HepG2 (cell line): Measurements from ENCODE around the gene CCT4. TPM values are rescaled to one million over a fixed set of nuclear protein-coding genes. Genes with fewer than 3 reads are reported as not detected.

Source experiments
- CSRNP2 ChIP-seq: sonication (generic); formaldehyde crosslinking; conservative IDR thresholded peaks from 2 replicates; pipeline ENCODE4 v1.8.0; 2022; ENCODE audit warnings: low read depth, missing genetic modification reagents
- ESRRA ChIP-seq: sonication (generic); formaldehyde crosslinking; IDR thresholded peaks from 2 replicates; pipeline ENCODE4 v1.5.1; 2020; ENCODE audit warnings: mild to moderate bottlenecking, low read depth, missing genetic modification reagents
- FOXK1 ChIP-seq: sonication (generic); formaldehyde crosslinking; IDR thresholded peaks from 2 replicates; pipeline ENCODE4 v1.4.0; 2020; ENCODE audit warnings: low read depth, missing genetic modification reagents, borderline replicate concordance
- PHB2 ChIP-seq: fragments of 450-650 bp; IDR thresholded peaks from 2 replicates; pipeline ENCODE4 v1.6.1; 2018; ENCODE audit not compliant: partially characterized antibody
- PITX1 ChIP-seq: sonication (generic); formaldehyde crosslinking; IDR thresholded peaks from 2 replicates; pipeline ENCODE4 v1.5.1; 2020; ENCODE audit warnings: mild to moderate bottlenecking, missing genetic modification reagents
- POLR2AphosphoS2 ChIP-seq: IDR thresholded peaks from 2 replicates; pipeline ENCODE4 v1.6.1; 2011; ENCODE audit warnings: low read depth, low read length, improper control_type of control experiment
- PRDM15 ChIP-seq: sonication (generic); formaldehyde crosslinking; IDR thresholded peaks from 2 replicates; pipeline ENCODE4 v1.4.0; 2020; ENCODE audit warnings: missing genetic modification reagents
- RXRA ChIP-seq: sonication (generic); formaldehyde crosslinking; IDR thresholded peaks from 2 replicates; pipeline ENCODE4 v1.5.1; 2020; ENCODE audit warnings: missing genetic modification reagents
- RXRB ChIP-seq: IDR thresholded peaks from 2 replicates; pipeline ENCODE4 v1.6.1; 2016; ENCODE audit warnings: borderline replicate concordance, missing genetic modification reagents, missing compliant biosample characterization
- ZFP1 ChIP-seq: IDR thresholded peaks from 2 replicates; pipeline ENCODE4 v1.6.1; 2016
- ZNF34 ChIP-seq: sonication (generic); formaldehyde crosslinking; IDR thresholded peaks from 2 replicates; pipeline ENCODE4 v1.4.0; 2020; ENCODE audit warnings: mild to moderate bottlenecking, missing genetic modification reagents, borderline replicate concordance
- ZNF552 ChIP-seq: sonication (generic); formaldehyde crosslinking; IDR thresholded peaks from 2 replicates; pipeline ENCODE4 v1.9.0; 2022; ENCODE audit warnings: missing genetic modification reagents, mild to moderate bottlenecking, borderline replicate concordance
- ZNF740 ChIP-seq: sonication (generic); formaldehyde crosslinking; IDR thresholded peaks from 2 replicates; pipeline ENCODE4 v1.4.0; 2020; ENCODE audit warnings: missing genetic modification reagents
- polyA plus RNA-seq, 8 experiments: library from polyadenylated mRNA; depleted of rRNA in 3 of 8; stranded (reverse) in 7 of 8; unstranded in 1 of 8; fragments of >200 nt; fragmentation: Illumina TruSeq in 4 of 8; extraction: Trizol in 4 of 8; gene quantifications; 2 replicates each; pipeline versions ENCODE4 v1.2.1 to v1.2.3, GENCODE V29; 2011 to 2016; ENCODE audit warnings: low read depth in 4 of 8, missing spikeins in 1 of 8, mixed read lengths in 1 of 8; ENCODE audit not compliant: insufficient read depth in 1 of 8
- total RNA-seq, 5 experiments: library from RNA; depleted of rRNA; stranded (reverse); fragments of >200 nt; fragmentation: Illumina TruSeq; extraction: Trizol; gene quantifications; 2 replicates each; pipeline ENCODE4 v1.2.3, GENCODE V29; 2016; ENCODE audit warnings: low read depth in 1 of 5
- TF ChIP-seq, protein P1 (sequence below): sonication (generic); formaldehyde crosslinking; IDR thresholded peaks from 2 replicates; pipeline ENCODE4 v1.4.0; 2020; ENCODE audit warnings: missing genetic modification reagents
- TF ChIP-seq, protein P2 (sequence below): sonication (generic); formaldehyde crosslinking; IDR thresholded peaks from 2 replicates; pipeline ENCODE4 v1.5.0; 2020; ENCODE audit warnings: mild to moderate bottlenecking, missing genetic modification reagents
- TF ChIP-seq, protein P3 (sequence below): sonication (generic); formaldehyde crosslinking; IDR thresholded peaks from 2 replicates; pipeline ENCODE4 v1.8.1; 2022; ENCODE audit warnings: low read depth, mild to moderate bottlenecking, missing genetic modification reagents

The CCT4 gene
- total and polyA plus RNA-seq, 2 of the 13 experiments (the other 11 are each of a cell fraction or from before 2014, with no cell fraction given) = 138 to 340 TPM

- TF ChIP-seq, protein P1, sequence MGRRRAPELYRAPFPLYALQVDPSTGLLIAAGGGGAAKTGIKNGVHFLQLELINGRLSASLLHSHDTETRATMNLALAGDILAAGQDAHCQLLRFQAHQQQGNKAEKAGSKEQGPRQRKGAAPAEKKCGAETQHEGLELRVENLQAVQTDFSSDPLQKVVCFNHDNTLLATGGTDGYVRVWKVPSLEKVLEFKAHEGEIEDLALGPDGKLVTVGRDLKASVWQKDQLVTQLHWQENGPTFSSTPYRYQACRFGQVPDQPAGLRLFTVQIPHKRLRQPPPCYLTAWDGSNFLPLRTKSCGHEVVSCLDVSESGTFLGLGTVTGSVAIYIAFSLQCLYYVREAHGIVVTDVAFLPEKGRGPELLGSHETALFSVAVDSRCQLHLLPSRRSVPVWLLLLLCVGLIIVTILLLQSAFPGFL = 0 out of 2 replicates have a peak, but pooled peaks have one; percentile 36
- TF ChIP-seq ZNF740 (CRISPR knock-in tag) (0 out of 2 replicates have a peak, but pooled peaks have one; percentile 25), ESRRA (CRISPR knock-in tag) (no peak), POLR2AphosphoS2 (no peak), RXRA (peak; percentile 83), PHB2 (no peak), PITX1 (peak; percentile 75), RXRB (CRISPR knock-in tag) (no peak; the same call in 1 of the 2 replicates), ZFP1 (CRISPR knock-in tag) (0 out of 2 replicates have a peak, but pooled peaks have one; percentile 61), CSRNP2 (CRISPR knock-in tag) (no peak), ZNF34 (CRISPR knock-in tag) (0 out of 2 replicates have a peak, but pooled peaks have one; percentile 36), PRDM15 (CRISPR knock-in tag) (no peak), FOXK1 (CRISPR knock-in tag) (peak; percentile 40; the same call in 1 of the 2 replicates), ZNF552 (peak; percentile 84; the same call in 1 of the 2 replicates)
- TF ChIP-seq, protein P2, sequence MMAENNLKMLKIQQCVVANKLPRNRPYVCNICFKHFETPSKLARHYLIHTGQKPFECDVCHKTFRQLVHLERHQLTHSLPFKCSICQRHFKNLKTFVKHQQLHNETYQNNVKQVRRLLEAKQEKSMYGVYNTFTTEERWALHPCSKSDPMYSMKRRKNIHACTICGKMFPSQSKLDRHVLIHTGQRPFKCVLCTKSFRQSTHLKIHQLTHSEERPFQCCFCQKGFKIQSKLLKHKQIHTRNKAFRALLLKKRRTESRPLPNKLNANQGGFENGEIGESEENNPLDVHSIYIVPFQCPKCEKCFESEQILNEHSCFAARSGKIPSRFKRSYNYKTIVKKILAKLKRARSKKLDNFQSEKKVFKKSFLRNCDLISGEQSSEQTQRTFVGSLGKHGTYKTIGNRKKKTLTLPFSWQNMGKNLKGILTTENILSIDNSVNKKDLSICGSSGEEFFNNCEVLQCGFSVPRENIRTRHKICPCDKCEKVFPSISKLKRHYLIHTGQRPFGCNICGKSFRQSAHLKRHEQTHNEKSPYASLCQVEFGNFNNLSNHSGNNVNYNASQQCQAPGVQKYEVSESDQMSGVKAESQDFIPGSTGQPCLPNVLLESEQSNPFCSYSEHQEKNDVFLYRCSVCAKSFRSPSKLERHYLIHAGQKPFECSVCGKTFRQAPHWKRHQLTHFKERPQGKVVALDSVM (CRISPR knock-in tag) = peak; percentile 68
- TF ChIP-seq, protein P3, sequence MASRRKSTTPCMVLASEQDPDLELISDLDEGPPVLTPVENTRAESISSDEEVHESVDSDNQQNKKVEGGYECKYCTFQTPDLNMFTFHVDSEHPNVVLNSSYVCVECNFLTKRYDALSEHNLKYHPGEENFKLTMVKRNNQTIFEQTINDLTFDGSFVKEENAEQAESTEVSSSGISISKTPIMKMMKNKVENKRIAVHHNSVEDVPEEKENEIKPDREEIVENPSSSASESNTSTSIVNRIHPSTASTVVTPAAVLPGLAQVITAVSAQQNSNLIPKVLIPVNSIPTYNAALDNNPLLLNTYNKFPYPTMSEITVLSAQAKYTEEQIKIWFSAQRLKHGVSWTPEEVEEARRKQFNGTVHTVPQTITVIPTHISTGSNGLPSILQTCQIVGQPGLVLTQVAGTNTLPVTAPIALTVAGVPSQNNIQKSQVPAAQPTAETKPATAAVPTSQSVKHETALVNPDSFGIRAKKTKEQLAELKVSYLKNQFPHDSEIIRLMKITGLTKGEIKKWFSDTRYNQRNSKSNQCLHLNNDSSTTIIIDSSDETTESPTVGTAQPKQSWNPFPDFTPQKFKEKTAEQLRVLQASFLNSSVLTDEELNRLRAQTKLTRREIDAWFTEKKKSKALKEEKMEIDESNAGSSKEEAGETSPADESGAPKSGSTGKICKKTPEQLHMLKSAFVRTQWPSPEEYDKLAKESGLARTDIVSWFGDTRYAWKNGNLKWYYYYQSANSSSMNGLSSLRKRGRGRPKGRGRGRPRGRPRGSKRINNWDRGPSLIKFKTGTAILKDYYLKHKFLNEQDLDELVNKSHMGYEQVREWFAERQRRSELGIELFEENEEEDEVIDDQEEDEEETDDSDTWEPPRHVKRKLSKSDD (CRISPR knock-in tag) = peak; percentile 43; the same call in 1 of the 2 replicates
Measured at GRCh38 chr2:61853847-61854563, 34.5 kb downstream of the CCT4 start, which contains the start of gene FAM161A (continued).
